Embryonic facial prominence (tissue), 1 donor: Measurements from ENCODE around the gene MAP3K8.
A peak's percentile ranks its signal among the peaks of the same experiment; 100 is the strongest.

Experiments used
- DNase-seq: peaks from one replicate; pipeline ENCODE4 v3.0.0-alpha.2; 2016; ENCODE audit errors: extremely low spot score

MAP3K8 gene

GRCh38 chr10:30433730-30434272 is at the start of gene MAP3K8:
Gene MAP3K8, plus strand, starts transcription at chr10:30434184. Its CDS starts 4,755 bp downstream, at chr10:30438939.
- DNase-seq: peak; percentile 47

DNA sequence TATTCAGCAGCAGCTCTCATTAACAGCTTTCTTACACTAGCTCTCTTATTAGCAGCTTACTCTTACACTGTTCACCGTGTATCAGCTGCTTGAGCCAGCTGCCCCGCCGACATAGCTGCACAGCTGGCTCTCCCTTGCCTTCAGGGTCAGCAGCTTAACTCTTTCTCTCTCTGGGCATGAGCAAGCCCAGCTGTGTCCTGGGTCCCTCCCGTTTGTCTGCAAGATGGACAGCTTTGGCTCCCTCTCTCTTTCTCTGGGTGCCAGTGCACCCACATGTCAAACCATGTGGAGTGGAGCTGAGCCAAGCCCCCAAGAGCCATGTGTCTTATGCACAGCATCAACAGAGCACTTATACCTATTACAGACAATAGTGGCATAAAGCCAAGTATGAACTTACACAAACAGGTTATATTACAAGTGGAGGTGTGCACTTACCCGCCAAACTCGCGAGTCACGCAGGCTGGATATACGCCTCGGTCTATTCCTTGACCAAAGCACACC is 49.2 kb upstream of the MAP3K8 start:
- no peak for DNase-seq

GRCh38 chr10:30386801-30387588 is 47.0 kb upstream of the MAP3K8 start:
- no peak for DNase-seq

- DNase-seq: no peak
These were observed 46.2 kb upstream of the MAP3K8 start for GRCh38 chr10:30387646-30388243.

DNA sequence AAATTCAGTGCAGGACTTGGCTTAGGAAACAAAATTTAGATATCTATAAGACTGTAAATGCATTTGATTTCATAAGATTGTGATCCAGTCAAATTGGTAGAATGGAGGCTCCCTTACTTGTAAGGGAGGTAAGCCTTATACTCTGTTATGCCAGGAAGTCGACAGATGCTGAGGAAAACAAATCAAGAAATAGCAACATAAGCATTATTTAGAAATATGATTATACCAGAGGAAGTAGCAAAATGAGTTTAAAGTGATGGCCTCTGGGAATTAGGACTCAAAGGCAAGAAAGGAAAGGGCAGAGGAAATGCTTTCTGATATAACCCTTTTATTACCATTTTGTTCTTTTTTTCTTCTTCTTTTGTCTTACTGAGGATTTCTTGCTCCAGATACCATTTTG is 44.4 kb upstream of the MAP3K8 start:
- no peak for DNase-seq

- no peak for DNase-seq
These were observed 43.8 kb upstream of the MAP3K8 start for GRCh38 chr10:30390207-30390606.

GRCh38 chr10:30391266-30391665 is 42.7 kb upstream of the MAP3K8 start:
- no peak for DNase-seq

DNA sequence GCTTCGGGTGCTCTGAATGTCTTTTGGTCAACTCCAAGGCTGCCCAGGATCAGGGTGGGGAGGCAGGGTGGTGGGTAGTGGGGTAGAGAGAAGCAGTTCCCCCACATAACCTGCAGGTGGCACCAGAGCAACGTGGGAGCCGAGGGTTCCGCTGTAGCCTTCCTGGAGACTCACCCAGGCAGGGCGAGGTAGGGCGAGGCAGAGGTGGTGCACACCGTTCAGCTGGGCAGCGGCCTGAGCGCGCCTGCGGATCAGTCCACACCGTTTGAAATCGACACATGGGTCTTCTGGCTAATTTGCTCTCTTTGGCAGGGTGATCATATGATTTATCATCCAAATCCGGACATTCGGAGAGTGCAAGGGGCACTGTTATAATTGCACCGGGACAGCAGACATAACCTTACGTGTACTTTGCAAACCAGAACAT is 41.4 kb upstream of the MAP3K8 start:
- peak; percentile 22 for DNase-seq

DNA sequence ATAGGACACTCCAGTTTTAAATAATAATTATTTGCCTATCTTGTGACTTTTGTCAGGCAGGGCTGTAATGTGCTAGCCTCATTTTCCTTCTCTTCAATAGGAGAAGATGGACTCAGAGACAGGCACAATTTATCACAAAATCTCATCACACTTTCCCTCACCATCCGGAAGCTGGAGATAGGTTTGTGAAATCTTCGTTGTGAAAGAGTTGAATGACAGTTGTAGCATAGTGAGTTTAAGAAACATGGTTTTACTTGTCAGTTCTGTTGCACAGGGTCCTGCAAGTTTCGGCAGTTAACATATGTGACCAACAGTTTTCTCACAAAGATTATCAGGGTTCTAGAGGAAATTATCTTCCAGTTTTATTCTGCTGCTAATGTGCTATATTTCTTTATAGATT is 37.7 kb upstream of the MAP3K8 start:
- DNase-seq: no peak

GRCh38 chr10:30396698-30397097 is 37.3 kb upstream of the MAP3K8 start:
- DNase-seq: no peak

GRCh38 chr10:30398193-30398592 is 35.8 kb upstream of the MAP3K8 start:
- DNase-seq: no peak

GRCh38 chr10:30398788-30399187 is 35.2 kb upstream of the MAP3K8 start:
- no peak for DNase-seq

DNA sequence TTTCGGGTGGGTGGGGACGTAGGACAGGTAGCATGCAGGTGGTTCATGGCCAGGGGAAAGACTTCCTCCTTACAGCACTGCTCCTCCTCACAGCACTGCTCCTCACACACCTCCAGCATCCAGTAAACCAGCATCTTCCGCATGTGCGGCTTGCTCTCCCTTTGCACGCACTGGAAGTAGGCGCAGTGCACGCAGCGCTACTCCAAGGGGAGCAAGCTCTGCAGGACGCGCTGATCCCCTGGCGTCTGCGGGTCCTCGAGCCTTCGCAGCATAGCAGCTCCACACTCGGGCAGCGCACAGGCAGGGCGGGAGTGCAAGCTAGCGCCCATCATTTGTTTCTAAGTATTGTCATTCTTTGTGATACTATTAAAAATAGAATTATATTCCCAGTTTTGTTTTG is 30.5 kb upstream of the MAP3K8 start:
- no peak for DNase-seq

- no peak for DNase-seq
These were observed 29.4 kb upstream of the MAP3K8 start for GRCh38 chr10:30404540-30404939.

- DNase-seq: no peak
These were observed 22.7 kb upstream of the MAP3K8 start for GRCh38 chr10:30411263-30411662.

DNA sequence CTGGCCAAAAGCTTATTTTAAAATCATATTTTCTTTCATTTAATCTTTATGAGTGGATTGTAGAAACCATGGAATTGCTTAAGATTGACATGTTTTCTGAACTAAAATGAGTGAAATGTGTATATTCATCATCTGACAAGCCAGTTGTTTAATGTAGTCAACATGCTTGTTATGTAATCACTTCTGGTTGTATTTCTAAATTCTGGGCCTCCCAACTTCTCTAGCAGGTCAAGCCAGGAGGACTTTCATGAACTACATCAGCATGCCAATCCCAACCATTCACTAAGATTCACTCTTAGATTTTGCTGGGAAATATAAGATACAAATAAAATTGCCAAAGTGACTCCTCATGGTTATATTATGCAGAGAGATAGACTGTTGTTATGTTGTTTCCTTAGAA is 21.1 kb upstream of the MAP3K8 start:
- DNase-seq: no peak

GRCh38 chr10:30413996-30414576 is 19.9 kb upstream of the MAP3K8 start:
- DNase-seq: peak; percentile 6

- DNase-seq: peak; percentile 4
These were observed 18.4 kb upstream of the MAP3K8 start for GRCh38 chr10:30415593-30415992.

DNA sequence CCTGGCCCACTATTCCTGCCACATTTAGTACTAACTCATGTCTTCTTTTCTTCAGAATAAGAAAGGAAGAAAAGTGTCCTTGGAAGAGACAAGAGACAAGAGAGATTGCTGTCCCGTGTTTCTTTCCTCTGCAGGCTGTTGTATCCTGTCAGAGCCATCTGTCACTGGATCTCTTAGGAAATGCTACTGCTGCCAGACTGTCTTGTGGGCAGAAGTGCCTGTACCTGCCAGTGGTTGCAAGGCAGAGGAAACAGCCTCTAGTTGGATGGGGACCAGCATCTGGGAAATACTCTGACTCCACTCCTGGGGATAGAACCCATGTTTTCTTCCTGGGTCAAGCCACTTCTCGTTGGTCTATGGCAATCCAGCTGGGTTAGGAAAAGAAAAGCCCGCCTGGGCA is 16.7 kb upstream of the MAP3K8 start:
- DNase-seq: peak; percentile 4

DNA sequence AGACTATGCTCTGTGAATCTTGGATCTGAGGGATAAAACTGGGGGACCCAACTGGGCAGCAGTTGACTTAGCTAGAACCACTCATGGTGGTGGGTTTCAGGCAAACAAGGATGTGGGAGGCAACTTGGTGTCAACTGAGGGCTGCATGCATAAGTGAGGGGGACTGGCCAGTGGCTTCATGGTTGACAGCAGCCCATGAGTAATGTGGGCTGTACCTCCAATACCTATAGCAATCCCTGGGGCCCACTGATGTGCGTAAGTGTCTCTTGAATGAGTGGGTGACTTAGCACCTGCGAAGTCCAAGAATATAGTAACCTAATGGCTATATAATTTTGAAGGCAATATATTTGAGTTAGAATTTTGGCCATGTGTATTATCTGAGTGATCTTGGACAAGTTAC is 13.7 kb upstream of the MAP3K8 start:
- DNase-seq: no peak

GRCh38 chr10:30420766-30421165 is 13.2 kb upstream of the MAP3K8 start:
- no peak for DNase-seq

GRCh38 chr10:30422151-30422695 is 11.8 kb upstream of the MAP3K8 start:
- no peak for DNase-seq
